HG02642 (cell line): Measurements from ENCODE around the gene NUF2.

ENCODE experiments used
- ATAC-seq: cut with Tn5 transposase; IDR thresholded peaks from one replicate; pipeline ENCODE4 v1.9.1; 2021; ENCODE audit warnings: mild to moderate bottlenecking; ENCODE audit not compliant: unreplicated experiment, poor library complexity

Gene NUF2

DNA sequence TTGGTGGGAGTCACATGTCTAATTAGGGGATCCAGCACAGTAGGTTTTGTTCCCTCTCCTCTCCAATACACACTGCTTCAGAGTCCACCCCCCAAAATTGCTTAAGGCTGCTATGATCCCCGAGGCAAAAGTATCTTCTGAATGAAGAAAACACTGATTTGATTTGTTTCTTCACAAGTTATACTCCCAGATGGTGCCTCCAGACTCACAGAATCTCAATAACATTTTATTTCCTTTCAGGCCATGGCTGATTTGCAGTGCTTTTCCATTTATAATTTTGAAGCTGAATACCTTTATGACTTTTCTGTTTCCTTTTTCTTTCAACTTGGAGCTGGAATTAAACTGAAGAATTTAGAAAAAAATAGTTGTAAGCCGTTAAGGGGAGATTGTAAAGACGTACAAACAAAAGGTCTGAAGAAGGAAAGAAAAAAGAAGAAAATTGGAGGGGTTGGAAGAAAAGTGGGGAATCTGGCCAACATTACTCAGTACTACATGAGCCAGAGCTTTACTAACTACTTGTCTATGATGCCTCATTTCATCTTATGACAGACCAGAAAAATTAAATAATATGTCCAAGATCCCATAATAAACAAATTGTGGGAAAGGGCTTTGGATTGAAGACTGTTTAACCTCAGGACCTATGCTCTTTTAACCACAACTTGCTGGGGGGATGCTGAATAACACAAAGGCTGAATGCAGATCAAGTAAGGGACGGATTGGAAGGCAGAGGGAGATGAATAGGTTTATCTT lies 75.9 kb downstream of the NUF2 start:
- no peak for ATAC-seq

GRCh38 chr1:163399001-163399400 lies 77.2 kb downstream of the NUF2 start:
- ATAC-seq = no peak

DNA sequence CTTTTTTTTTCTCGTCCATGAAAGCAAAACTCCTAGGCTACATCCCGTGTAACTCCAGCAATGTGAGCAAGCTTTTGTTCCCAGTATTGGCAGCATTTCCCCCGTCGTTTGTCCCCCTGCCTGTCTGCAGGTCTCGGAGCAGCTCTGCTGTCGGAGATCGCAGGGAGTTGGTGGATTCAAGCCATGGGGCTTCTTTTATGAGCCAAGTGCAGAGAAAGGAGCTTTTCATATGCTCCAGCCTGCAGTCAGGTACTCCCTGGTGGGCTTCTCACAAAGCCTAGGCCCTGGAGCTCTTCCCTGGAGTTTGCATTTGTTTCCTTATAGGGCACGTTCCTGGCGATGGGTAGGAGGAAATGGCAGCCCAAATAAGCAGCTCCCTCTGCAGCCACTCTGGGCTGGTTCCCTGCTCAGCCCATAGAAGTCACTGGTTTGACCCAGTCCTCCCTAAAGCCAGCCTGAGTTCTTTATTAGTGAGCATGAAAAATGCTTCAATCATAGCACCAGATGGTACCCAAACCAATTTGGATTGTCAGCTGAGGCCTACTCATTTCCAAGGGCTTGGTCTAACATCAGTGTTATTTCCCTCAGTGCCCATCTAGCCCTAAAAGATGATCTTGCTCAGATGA lies 78.3 kb downstream of the NUF2 start:
- ATAC-seq = no peak

DNA sequence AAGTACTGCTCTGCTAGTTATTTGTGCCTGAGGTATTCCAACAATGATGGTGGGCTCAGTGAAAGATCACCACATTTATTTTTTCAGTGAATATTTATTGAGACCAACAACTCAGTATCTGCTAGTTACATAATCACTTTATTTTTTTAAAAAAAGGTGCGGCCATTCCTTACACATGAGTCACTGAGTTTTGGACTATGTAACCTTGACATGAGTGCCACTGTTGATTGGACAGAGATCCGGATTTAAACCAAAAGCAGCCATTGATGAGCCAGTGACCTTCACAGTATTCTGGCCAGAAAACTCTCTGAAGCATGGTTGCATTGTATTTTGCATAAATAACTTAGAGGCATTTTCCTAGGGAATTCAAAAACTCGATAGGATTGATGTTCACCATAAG lies 79.5 kb downstream of the NUF2 start:
- no peak for ATAC-seq
